ENCODE results near the gene SLN. TPM values are rescaled to one million over a fixed set of nuclear protein-coding genes. Genes with fewer than 3 reads are reported as not detected.

The SLN gene
- total RNA-seq, 1 experiment from 2014 or later: not detected

DNA sequence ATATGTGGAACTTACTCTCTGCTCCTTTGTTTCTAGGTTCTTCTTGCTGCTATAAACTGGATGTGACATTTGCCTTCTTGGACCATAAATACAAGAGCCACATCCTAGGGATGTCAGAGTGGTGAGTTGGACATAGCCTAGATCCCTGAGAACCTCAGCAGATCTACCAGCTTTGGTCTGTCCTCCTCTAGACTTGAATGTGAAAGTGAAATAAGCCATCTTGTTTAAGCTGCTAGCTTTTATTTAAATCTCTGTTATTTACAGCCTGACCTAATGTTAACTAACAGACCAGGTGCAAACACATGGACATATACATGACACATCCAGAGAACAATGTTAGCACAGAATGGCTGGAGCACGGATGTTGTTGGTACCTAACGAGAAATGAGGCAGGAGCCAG is 36.0 kb downstream of the SLN start:
- TF ChIP-seq, protein P1, sequence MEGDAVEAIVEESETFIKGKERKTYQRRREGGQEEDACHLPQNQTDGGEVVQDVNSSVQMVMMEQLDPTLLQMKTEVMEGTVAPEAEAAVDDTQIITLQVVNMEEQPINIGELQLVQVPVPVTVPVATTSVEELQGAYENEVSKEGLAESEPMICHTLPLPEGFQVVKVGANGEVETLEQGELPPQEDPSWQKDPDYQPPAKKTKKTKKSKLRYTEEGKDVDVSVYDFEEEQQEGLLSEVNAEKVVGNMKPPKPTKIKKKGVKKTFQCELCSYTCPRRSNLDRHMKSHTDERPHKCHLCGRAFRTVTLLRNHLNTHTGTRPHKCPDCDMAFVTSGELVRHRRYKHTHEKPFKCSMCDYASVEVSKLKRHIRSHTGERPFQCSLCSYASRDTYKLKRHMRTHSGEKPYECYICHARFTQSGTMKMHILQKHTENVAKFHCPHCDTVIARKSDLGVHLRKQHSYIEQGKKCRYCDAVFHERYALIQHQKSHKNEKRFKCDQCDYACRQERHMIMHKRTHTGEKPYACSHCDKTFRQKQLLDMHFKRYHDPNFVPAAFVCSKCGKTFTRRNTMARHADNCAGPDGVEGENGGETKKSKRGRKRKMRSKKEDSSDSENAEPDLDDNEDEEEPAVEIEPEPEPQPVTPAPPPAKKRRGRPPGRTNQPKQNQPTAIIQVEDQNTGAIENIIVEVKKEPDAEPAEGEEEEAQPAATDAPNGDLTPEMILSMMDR (IDR thresholded peaks at IDR 0.05; ENCODE audit: insufficient read depth in 1 of 2, low read depth in 1 of 2, low read length in 1 of 2, severe bottlenecking in 1 of 2, unreplicated experiment in 1 of 2): no peak
- BruUV-seq (replicated peaks): no TSS peak
- ChIA-PET POLR2A (interaction anchor here (0.6 kb wide), 1 partner anchor 111 kb away, joined by 3 read pairs; no protein-coding TSS in a partner anchor), CTCF (interaction anchor here (0.6 kb wide), 1 partner anchor 124 kb away, joined by 4 read pairs; no protein-coding TSS in a partner anchor)
- Histone ChIP-seq H3K4me1 (no peaks in the 10 kb centered on the region), H3K36me3 (ENCODE audit: control insufficient read depth, insufficient read depth, low read length) (no peaks in the 10 kb centered on the region), H3K4me3 (ENCODE audit: low read depth, low read length) (no peak overlapping the region), H3K9me3 (peaks cover 3% of the 10 kb centered on the region; the same call in 1 of the 2 replicates), H3K27me3 (replicated peaks; ENCODE audit: control insufficient read depth, insufficient read depth, low read length) (no peaks in the 10 kb centered on the region)
- Mint-ChIP-seq H3K4me1 (ENCODE audit: low read depth, unreplicated experiment) (no peaks in the 10 kb centered on the region), H3K36me3 (ENCODE audit: insufficient read depth, unreplicated experiment) (no peaks in the 10 kb centered on the region), H3K27me3 (ENCODE audit: insufficient read depth, unreplicated experiment) (peaks cover 21% of the 10 kb centered on the region), H3K4me3 (ENCODE audit: unreplicated experiment) (no peak overlapping the region), H3K27ac (ENCODE audit: unreplicated experiment) (no peak overlapping the region), H3K9me3 (ENCODE audit: unreplicated experiment) (no peaks in the 10 kb centered on the region)
- intact Hi-C loops (cut with micrococcal nuclease; ENCODE audit: unreplicated experiment): no loop called here
- no peak for DNase-seq

DNA sequence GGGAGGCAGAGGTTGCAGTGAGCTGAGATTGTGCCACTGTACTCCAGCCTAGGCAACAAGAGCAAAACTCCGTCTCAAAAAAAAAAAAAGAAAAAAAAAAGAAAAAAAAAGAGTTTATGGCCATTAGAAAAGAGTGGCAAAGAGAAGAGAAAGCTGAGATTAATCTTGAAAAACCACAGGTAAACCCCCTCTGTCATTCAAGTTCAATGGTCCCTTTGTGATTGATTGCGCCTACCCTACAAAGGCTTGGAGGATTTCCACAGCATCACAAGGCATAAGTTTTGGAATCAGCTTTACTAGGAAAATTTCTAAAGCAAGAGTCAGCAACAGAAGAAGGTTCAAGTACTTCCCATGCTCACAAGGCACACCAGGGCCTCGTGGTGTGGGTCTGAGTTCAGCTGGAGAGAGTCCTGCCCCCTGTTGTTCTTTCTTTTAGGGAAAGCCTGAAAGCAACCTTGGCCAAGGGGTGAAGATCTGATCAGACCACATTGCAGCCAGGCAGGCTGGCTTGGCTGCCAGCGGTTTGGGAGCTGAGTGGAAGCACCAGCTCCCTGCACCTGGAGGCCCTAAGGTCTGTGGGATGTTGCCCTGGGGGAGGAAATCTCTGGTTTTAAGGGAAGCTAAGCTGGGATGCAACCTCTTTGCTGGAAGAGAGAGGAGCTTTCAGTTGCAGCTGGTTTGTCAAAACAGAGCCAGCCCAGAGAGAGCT is 41.8 kb downstream of the SLN start:
- TF ChIP-seq, protein P1 (IDR thresholded peaks at IDR 0.05; ENCODE audit: insufficient read depth in 1 of 2, low read depth in 1 of 2, low read length in 1 of 2, severe bottlenecking in 1 of 2, unreplicated experiment in 1 of 2): no peak
- BruUV-seq (replicated peaks): no TSS peak
- POLR2A ChIA-PET: no interaction called here
- no peak overlapping the region for H3K27ac Mint-ChIP-seq (ENCODE audit: unreplicated experiment)
- no peaks in the 10 kb centered on the region for H3K36me3 Mint-ChIP-seq (ENCODE audit: insufficient read depth, unreplicated experiment)
- H3K4me1 Mint-ChIP-seq (ENCODE audit: low read depth, unreplicated experiment): no peaks in the 10 kb centered on the region
- H3K9me3 ChIP-seq: peaks cover 3% of the 10 kb centered on the region; the same call in 1 of the 2 replicates
- CTCF ChIA-PET: interaction anchor here (0.6 to 1.1 kb wide), 2 partner anchors 18 to 65 kb away, joined by 3 to 5 read pairs; no protein-coding TSS in a partner anchor
- no peak overlapping the region for H3K4me3 ChIP-seq (ENCODE audit: low read depth, low read length)
- no peak for DNase-seq
- H3K27me3 ChIP-seq (replicated peaks; ENCODE audit: control insufficient read depth, insufficient read depth, low read length): no peaks in the 10 kb centered on the region
- H3K27me3 Mint-ChIP-seq (ENCODE audit: insufficient read depth, unreplicated experiment): peaks cover 13% of the 10 kb centered on the region
- no peaks in the 10 kb centered on the region for H3K36me3 ChIP-seq (ENCODE audit: control insufficient read depth, insufficient read depth, low read length)
- H3K4me3 Mint-ChIP-seq (ENCODE audit: unreplicated experiment): no peak overlapping the region
- no peaks in the 10 kb centered on the region for H3K9me3 Mint-ChIP-seq (ENCODE audit: unreplicated experiment)
- intact Hi-C loops (cut with micrococcal nuclease; ENCODE audit: unreplicated experiment): no loop called here
- H3K4me1 ChIP-seq: no peaks in the 10 kb centered on the region

DNA sequence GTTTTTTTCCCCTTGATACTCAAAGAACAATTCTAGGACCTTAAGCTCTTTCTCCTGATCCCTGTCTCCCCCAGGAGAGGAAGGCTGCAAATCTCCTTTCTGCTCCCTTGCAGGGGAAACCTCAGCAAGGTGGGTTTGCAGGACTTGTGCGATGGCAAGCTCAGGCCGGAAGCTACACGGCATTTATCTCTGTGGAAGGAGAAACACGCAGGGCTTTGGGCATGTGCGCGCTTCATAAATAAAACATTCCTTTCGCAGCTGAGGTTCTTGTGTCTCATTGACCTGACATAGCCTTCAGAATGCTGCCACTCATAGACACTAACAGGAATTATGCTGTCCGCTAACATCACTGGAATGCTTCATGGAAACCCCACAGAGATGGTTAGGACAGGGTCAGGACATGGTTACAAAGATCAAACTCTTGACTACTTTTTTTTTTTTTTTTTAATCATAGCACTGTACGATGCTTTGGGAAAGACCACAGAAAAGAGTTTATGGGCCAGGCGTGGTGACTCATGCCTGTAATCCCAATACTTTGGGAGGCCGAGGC is 42.6 kb downstream of the SLN start:
- POLR2A ChIA-PET: no interaction called here
- Mint-ChIP-seq H3K4me3 (ENCODE audit: unreplicated experiment) (no peak overlapping the region), H3K27me3 (ENCODE audit: insufficient read depth, unreplicated experiment) (peaks cover 17% of the 10 kb centered on the region), H3K27ac (ENCODE audit: unreplicated experiment) (no peak overlapping the region), H3K4me1 (ENCODE audit: low read depth, unreplicated experiment) (no peaks in the 10 kb centered on the region), H3K9me3 (ENCODE audit: unreplicated experiment) (no peaks in the 10 kb centered on the region), H3K36me3 (ENCODE audit: insufficient read depth, unreplicated experiment) (no peaks in the 10 kb centered on the region)
- CTCF ChIA-PET: no interaction called here
- Histone ChIP-seq H3K27me3 (replicated peaks; ENCODE audit: control insufficient read depth, insufficient read depth, low read length) (no peaks in the 10 kb centered on the region), H3K9me3 (peaks cover 3% of the 10 kb centered on the region; the same call in 1 of the 2 replicates), H3K4me3 (ENCODE audit: low read depth, low read length) (no peak overlapping the region), H3K36me3 (ENCODE audit: control insufficient read depth, insufficient read depth, low read length) (no peaks in the 10 kb centered on the region), H3K4me1 (no peaks in the 10 kb centered on the region)
- no TSS peak for BruUV-seq (replicated peaks)
- TF ChIP-seq, protein P1 (IDR thresholded peaks at IDR 0.05; ENCODE audit: insufficient read depth in 1 of 2, low read depth in 1 of 2, low read length in 1 of 2, severe bottlenecking in 1 of 2, unreplicated experiment in 1 of 2): no peak
- intact Hi-C loops (cut with micrococcal nuclease; ENCODE audit: unreplicated experiment): no loop called here
- DNase-seq: no peak
